ENCODE measurements around the gene MIOS.

MIOS gene

GRCh38 chr7:7566651-7567611, at the start of gene MIOS:
Gene MIOS (plus strand): TSS chr7:7566884. CDS start chr7:7572476, 5,592 bp downstream.
- peak; percentile 80 for DNase-seq

- no peak for DNase-seq
These were observed 48.9 kb upstream of the MIOS start for GRCh38 chr7:7517754-7518153.

GRCh38 chr7:7519056-7519455, 47.6 kb upstream of the MIOS start:
- DNase-seq = no peak

- no peak for DNase-seq
These were observed 47.2 kb upstream of the MIOS start for GRCh38 chr7:7519528-7519927.

- DNase-seq = no peak
These were observed 45.4 kb upstream of the MIOS start for GRCh38 chr7:7521259-7521658.

GRCh38 chr7:7522421-7522820, 44.3 kb upstream of the MIOS start:
- DNase-seq = no peak

- DNase-seq = no peak
These were observed 42.6 kb upstream of the MIOS start for GRCh38 chr7:7524121-7524520.

GRCh38 chr7:7526006-7526405, 40.7 kb upstream of the MIOS start:
- no peak for DNase-seq

GRCh38 chr7:7527047-7527446, 39.6 kb upstream of the MIOS start:
- no peak for DNase-seq

GRCh38 chr7:7529328-7529727, 37.4 kb upstream of the MIOS start:
- no peak for DNase-seq

GRCh38 chr7:7533831-7534430, 32.8 kb upstream of the MIOS start:
- no peak for DNase-seq

- DNase-seq = no peak
These were observed 31.0 kb upstream of the MIOS start, which contains the start of gene COL28A1 for GRCh38 chr7:7535691-7536090. Gene COL28A1 (minus strand): TSS chr7:7535873. CDS start chr7:7532875, 2,998 bp downstream.

- no peak for DNase-seq
These were observed 30.2 kb upstream of the MIOS start for GRCh38 chr7:7536396-7537019.

GRCh38 chr7:7537711-7538110, 29.0 kb upstream of the MIOS start:
- DNase-seq = no peak

GRCh38 chr7:7539152-7539551, 27.5 kb upstream of the MIOS start:
- DNase-seq = no peak

- no peak for DNase-seq
These were observed 27.0 kb upstream of the MIOS start for GRCh38 chr7:7539711-7540110.

- no peak for DNase-seq
These were observed 24.3 kb upstream of the MIOS start for GRCh38 chr7:7542251-7542835.

GRCh38 chr7:7548407-7548806, 18.3 kb upstream of the MIOS start:
- no peak for DNase-seq

GRCh38 chr7:7550663-7551062, 16.0 kb upstream of the MIOS start:
- no peak for DNase-seq

- no peak for DNase-seq
These were observed 14.5 kb upstream of the MIOS start for GRCh38 chr7:7552199-7552598.

GRCh38 chr7:7553386-7553785, 13.3 kb upstream of the MIOS start:
- DNase-seq = no peak

GRCh38 chr7:7554021-7554432, 12.7 kb upstream of the MIOS start:
- DNase-seq = no peak
